Suprapubic skin (tissue), 4 donors: ENCODE measurements around the gene MBTPS2. TPM values are rescaled to one million over a fixed set of nuclear protein-coding genes. Genes with fewer than 3 reads are reported as not detected.

Source experiments
- DNase-seq, 2 donors: peaks; one replicate each; pipeline ENCODE4 v3.0.0-alpha.2; 2019; ENCODE audit warnings: low spot score in 2 of 2
- H3K27ac ChIP-seq: fragments of 200-600 bp; sonication (generic); one replicate; pipeline ENCODE4 v1.5.1; 2019
- H3K27me3 ChIP-seq: fragments of 200-600 bp; sonication (generic); one replicate; pipeline ENCODE4 v1.5.1; 2019
- H3K36me3 ChIP-seq: fragments of 200-600 bp; sonication (generic); one replicate; pipeline ENCODE4 v1.5.1; 2019
- H3K4me1 ChIP-seq: fragments of 200-600 bp; sonication (generic); one replicate; pipeline ENCODE4 v1.5.1; 2019
- H3K4me3 ChIP-seq: fragments of 200-600 bp; sonication (generic); one replicate; pipeline ENCODE4 v1.5.1; 2019; ENCODE audit warnings: mild to moderate bottlenecking
- H3K9me3 ChIP-seq: fragments of 200-600 bp; sonication (generic); one replicate; pipeline ENCODE4 v1.5.1; 2019
- EP300 ChIP-seq: sonication (generic); formaldehyde crosslinking; IDR thresholded peaks from one replicate; pipeline ENCODE4 v1.6.1; 2017; ENCODE audit warnings: antibody characterized with exemption
- POLR2A ChIP-seq, 2 donors: fragments of 450-650 bp; IDR thresholded peaks; one replicate each; pipeline ENCODE4 v1.6.1; 2017; ENCODE audit warnings: antibody characterized with exemption in 2 of 2, mild to moderate bottlenecking in 2 of 2, moderate library complexity in 2 of 2
- POLR2AphosphoS5 ChIP-seq, 3 donors: sonication (generic); formaldehyde crosslinking; IDR thresholded peaks; one replicate each; pipeline ENCODE4 v1.6.1; 2017; ENCODE audit warnings: antibody characterized with exemption in 3 of 3
- WGBS: methylation state at CpG from one replicate; pipeline ENCODE4 v1.1.5; 2018; 5-methylcytosine and 5-hydroxymethylcytosine counted together
- total RNA-seq, 4 donors: library from RNA; depleted of rRNA; stranded (reverse); fragments of >200 nt; gene quantifications; one replicate each; pipeline ENCODE4 v1.1.0, GENCODE V29; 2016
- TF ChIP-seq, protein P1 (sequence below), 2 donors: fragments of 200-600 bp in 1 of 2; fragments of 450-650 bp in 1 of 2; sonication (generic) in 1 of 2; IDR thresholded peaks; one replicate each; pipeline ENCODE4 v1.5.1; 2016 to 2019; ENCODE audit warnings: antibody characterized with exemption in 2 of 2, mild to moderate bottlenecking in 1 of 2, moderate library complexity in 1 of 2

Gene MBTPS2
- total RNA-seq, 4 donors from 2014 or later, result 4.5 to 8.7 (median 5.7) TPM

DNA sequence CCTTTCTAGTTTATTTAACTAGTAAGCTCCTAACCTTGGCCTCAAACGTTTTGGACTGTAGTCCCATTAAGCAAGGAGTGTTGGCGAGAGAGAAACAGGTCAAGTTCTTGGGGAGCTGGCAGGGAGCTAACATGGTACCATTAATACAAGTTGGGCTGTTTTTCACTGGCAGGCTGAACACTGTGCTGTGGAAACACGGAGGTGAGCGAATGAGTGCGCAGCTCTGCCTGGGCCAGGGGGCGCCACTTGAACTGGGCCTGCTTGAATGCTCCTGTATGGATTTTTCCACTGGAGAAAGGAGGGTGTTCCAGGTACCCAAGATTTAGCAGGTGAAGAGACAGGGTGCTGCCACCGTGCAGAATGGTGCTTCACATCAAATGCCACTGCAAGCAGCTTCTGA is 93.7 kb downstream of the MBTPS2 start:
- Histone ChIP-seq H3K4me1 (no peaks in the 10 kb centered on the region), H3K9me3 (no peaks in the 10 kb centered on the region), H3K36me3 (no peaks in the 10 kb centered on the region), H3K27me3 (no peaks in the 10 kb centered on the region), H3K4me3 (no peak overlapping the region), H3K27ac (no peak overlapping the region)
- WGBS, result 73% methylated on average over 7 of the region's 7 CpGs
- DNase-seq, result no peak
- TF ChIP-seq POLR2AphosphoS5 (IDR thresholded peaks at IDR 0.05) (no peak), POLR2A (IDR thresholded peaks at IDR 0.05) (no peak), EP300 (no peak)
- TF ChIP-seq, protein P1, sequence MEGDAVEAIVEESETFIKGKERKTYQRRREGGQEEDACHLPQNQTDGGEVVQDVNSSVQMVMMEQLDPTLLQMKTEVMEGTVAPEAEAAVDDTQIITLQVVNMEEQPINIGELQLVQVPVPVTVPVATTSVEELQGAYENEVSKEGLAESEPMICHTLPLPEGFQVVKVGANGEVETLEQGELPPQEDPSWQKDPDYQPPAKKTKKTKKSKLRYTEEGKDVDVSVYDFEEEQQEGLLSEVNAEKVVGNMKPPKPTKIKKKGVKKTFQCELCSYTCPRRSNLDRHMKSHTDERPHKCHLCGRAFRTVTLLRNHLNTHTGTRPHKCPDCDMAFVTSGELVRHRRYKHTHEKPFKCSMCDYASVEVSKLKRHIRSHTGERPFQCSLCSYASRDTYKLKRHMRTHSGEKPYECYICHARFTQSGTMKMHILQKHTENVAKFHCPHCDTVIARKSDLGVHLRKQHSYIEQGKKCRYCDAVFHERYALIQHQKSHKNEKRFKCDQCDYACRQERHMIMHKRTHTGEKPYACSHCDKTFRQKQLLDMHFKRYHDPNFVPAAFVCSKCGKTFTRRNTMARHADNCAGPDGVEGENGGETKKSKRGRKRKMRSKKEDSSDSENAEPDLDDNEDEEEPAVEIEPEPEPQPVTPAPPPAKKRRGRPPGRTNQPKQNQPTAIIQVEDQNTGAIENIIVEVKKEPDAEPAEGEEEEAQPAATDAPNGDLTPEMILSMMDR (IDR thresholded peaks at IDR 0.05), result no peak

GRCh38 chrX:21934414-21934813 is 95.0 kb downstream of the MBTPS2 start:
- 70% methylated on average over 3 of the region's 3 CpGs for WGBS
- H3K36me3 ChIP-seq, result no peaks in the 10 kb centered on the region
- TF ChIP-seq POLR2A (IDR thresholded peaks at IDR 0.05), result no peak
- TF ChIP-seq EP300, result no peak
- no peak for TF ChIP-seq POLR2AphosphoS5 (IDR thresholded peaks at IDR 0.05)
- TF ChIP-seq, protein P1 (IDR thresholded peaks at IDR 0.05), result no peak
- H3K9me3 ChIP-seq, result no peaks in the 10 kb centered on the region
- H3K27ac ChIP-seq, result no peak overlapping the region
- no peak for DNase-seq
- H3K27me3 ChIP-seq, result no peaks in the 10 kb centered on the region
- H3K4me1 ChIP-seq, result no peaks in the 10 kb centered on the region
- H3K4me3 ChIP-seq, result no peak overlapping the region

Other genes with a start within 250 kb of the MBTPS2 start
- gene KLHL34, start 181.3 kb upstream of the MBTPS2 start, total RNA-seq, result under 1 TPM in 3 of 4 donors, not detected in 1; 0.10 to 0.81 (median 0.32) TPM
- gene SMPX, start 81.5 kb upstream of the MBTPS2 start, total RNA-seq, result not detected
- 1 to 10 TPM in 3 of 4 donors, under 1 TPM in 1; 0.83 to 4.5 (median 3.5) TPM for gene YY2, start 16.4 kb downstream of the MBTPS2 start, total RNA-seq
- gene SMS, start 101.1 kb downstream of the MBTPS2 start, total RNA-seq, result 10 to 100 TPM; 19.0 to 27.3 (median 26.3) TPM
- gene PHEX, start 192.7 kb downstream of the MBTPS2 start, total RNA-seq, result under 1 TPM in 3 of 4 donors, not detected in 1; 0.21 to 0.32 (median 0.30) TPM